K562 treated with DMSO at 1 percent for 24 hours (cell line): ENCODE measurements around the gene EXOC6B. TPM values are rescaled to one million over a fixed set of nuclear protein-coding genes. Genes with fewer than 3 reads are reported as not detected.

Experiments used
- total RNA-seq: library from RNA; unstranded; fragments of 300-600 nt; gene quantifications from 2 replicates; pipeline ENCODE4 v1.2.3, GENCODE V29; 2022; ENCODE audit warnings: low read depth; ENCODE audit not compliant: insufficient read depth

Gene EXOC6B
- total RNA-seq: 2.5 and 2.7 TPM in 2 replicates

DNA sequence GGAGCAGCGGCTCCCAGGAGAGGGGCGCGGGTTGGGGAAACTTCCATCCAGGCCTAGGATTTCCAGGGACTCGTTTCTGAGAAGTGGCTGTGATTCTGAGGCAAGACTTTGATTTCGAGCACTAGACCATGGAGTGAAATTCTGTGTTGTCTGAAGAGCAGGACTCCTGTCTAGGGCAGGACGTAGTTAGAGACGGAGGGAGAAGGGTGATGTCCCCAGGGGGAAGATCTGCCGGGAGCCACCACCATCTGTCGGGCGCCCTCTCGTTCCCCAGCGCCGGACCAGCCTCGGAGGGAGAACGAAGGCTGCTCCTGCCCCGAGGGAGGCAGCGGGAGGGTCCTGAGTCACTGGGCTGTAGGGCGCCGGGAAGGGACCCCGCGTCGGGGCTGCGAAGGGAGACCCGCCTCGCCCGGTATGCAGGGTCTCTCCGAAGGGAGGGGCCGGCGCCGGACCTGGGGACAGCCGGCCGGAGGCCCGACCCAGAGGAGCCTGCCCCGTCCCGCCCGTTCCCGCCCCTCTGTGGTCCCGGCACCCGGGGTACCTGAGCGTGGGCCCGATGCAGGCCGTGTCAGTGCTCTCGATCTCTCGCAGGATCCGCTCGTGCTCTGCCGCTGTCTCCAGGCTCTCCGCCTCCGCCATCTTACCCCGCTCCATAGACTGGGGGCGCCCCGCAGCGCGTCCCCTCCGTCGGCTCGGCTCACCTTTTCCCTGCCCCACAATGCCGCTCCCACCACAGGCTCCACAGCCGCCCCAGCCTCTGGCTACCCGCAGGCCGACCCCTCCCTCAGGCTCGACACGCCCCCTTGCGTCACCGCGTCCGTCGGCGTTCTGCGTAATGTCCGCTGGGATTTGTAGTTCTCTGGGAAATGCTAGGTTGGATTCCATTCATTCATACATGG is at the start of gene EXOC6B:
Gene EXOC6B (minus strand): TSS at position 777 of the 899 bp plus-strand sequence.

DNA sequence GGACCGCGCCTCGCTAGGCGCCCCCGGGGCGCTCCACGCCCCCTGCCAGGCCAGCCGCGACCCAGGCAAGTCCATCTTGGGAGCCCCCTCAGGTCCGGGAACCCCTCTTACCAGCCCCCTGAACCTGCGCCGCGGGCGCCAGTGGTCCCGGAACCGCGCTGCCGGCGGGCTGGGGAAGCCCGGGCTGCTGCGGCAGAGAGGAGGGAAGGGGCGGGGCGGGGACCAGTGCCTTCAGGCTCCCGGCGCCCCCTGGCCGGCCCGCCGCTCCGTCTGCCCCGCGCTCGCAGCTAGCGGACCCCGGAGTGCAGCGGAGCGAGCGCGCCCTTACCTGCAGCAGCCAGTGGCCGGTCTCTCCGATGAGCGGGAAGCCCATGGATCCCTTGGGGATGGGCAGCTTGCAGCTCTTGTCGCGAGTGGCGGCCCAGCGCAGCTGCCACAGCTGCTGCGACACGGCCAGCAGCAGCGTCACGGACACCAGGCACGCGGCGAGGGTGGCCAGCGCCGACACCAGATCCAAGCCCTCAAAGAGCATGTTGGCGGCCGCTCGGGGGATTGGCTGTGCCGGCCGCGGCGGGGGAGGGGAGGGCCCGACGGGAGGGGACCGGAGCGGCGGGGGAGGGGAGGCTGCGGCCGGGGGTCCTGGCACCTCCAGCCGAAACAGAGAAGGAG is 678.4 kb downstream of the EXOC6B start, which contains the start of gene CYP26B1:
Gene CYP26B1 (minus strand): TSS at position 560 of the 669 bp plus-strand sequence. CDS start 28 bp downstream, at position 532.

Other genes with a start within 250 kb of the EXOC6B start
- 49.3 and 54.6 TPM in 2 replicates for gene SPR, start 61.4 kb upstream of the EXOC6B start, total RNA-seq
- gene EMX1, start 91.5 kb upstream of the EXOC6B start, total RNA-seq: not detected in 2 replicates
- gene SFXN5, start 245.7 kb upstream of the EXOC6B start, total RNA-seq: 19.3 and 27.3 TPM in 2 replicates